SK-N-SH treated with all-trans-retinoic acid at 6 μM for 48 hours (cell line): Measurements from ENCODE around the gene CCDC106.

Experiments used
- ATAC-seq: fragments of 200-7000 bp; cut with Tn5 transposase; 3 replicates; pipeline ENCODE4 v1.9.1; 2020; ENCODE audit warnings: mild to moderate bottlenecking, moderate library complexity
- ARNTL ChIP-seq: fragments of 450-650 bp; formaldehyde crosslinking; IDR thresholded peaks from 2 replicates; pipeline ENCODE4 v1.5.0; 2020; ENCODE audit warnings: low read depth, mild to moderate bottlenecking, moderate library complexity, borderline replicate concordance
- BACH2 ChIP-seq: fragments of 250-450 bp; sonication (Bioruptor Pico); IDR thresholded peaks from 2 replicates; pipeline ENCODE4 v1.9.0; 2021; ENCODE audit warnings: mild to moderate bottlenecking, borderline replicate concordance
- CREB5 ChIP-seq: fragments of 250-450 bp; sonication (Bioruptor Pico); IDR thresholded peaks from 2 replicates; pipeline ENCODE4 v1.5.1; 2020; ENCODE audit warnings: low read depth, mild to moderate bottlenecking, moderate library complexity
- GLIS3 ChIP-seq: fragments of 250-450 bp; sonication (Bioruptor Pico); IDR thresholded peaks from 2 replicates; pipeline ENCODE4 v1.5.0; 2020; ENCODE audit warnings: mild to moderate bottlenecking, moderate library complexity
- ISL1 ChIP-seq: fragments of 250-450 bp; sonication (Bioruptor Pico); IDR thresholded peaks from 2 replicates; pipeline ENCODE4 v2.1.2; 2022; ENCODE audit warnings: mild to moderate bottlenecking, moderate library complexity
- OSR1 ChIP-seq: fragments of 250-450 bp; sonication (Bioruptor Pico); IDR thresholded peaks from 2 replicates; pipeline ENCODE4 v1.8.0; 2022; ENCODE audit warnings: moderate library complexity, mild to moderate bottlenecking, inconsistent platforms
- PATZ1 ChIP-seq: fragments of 250-450 bp; sonication (Bioruptor Pico); IDR thresholded peaks from 2 replicates; pipeline ENCODE4 v1.8.0; 2020; ENCODE audit warnings: mild to moderate bottlenecking, moderate library complexity, borderline replicate concordance
- PPARA ChIP-seq: fragments of 250-450 bp; sonication (Bioruptor Pico); IDR thresholded peaks from 2 replicates; pipeline ENCODE4 v1.5.0; 2020; ENCODE audit warnings: mild to moderate bottlenecking, borderline replicate concordance
- SNAI2 ChIP-seq: fragments of 250-450 bp; sonication (Bioruptor Pico); IDR thresholded peaks from 2 replicates; pipeline ENCODE4 v1.5.0; 2020; ENCODE audit warnings: mild to moderate bottlenecking, moderate library complexity
- TCF4 ChIP-seq: fragments of 250-450 bp; sonication (Bioruptor Pico); IDR thresholded peaks from 2 replicates; pipeline ENCODE4 v1.8.0; 2021; ENCODE audit warnings: mild to moderate bottlenecking, moderate library complexity, borderline replicate concordance
- TSHZ2 ChIP-seq: fragments of 250-450 bp; sonication (Bioruptor Pico); IDR thresholded peaks from 2 replicates; pipeline ENCODE4 v1.5.0; 2020; ENCODE audit warnings: mild to moderate bottlenecking, moderate library complexity
- ZC3H10 ChIP-seq: fragments of 250-450 bp; sonication (Bioruptor Pico); IDR thresholded peaks from 2 replicates; pipeline ENCODE4 v1.5.1; 2021; ENCODE audit warnings: mild to moderate bottlenecking, moderate library complexity
- ZFP3 ChIP-seq: fragments of 250-450 bp; sonication (Bioruptor Pico); IDR thresholded peaks from 2 replicates; pipeline ENCODE4 v1.5.0; 2020; ENCODE audit warnings: mild to moderate bottlenecking, moderate library complexity
- ZNF8 ChIP-seq: fragments of 450-650 bp; formaldehyde crosslinking; IDR thresholded peaks from 2 replicates; pipeline ENCODE4 v1.5.0; 2020; ENCODE audit warnings: mild to moderate bottlenecking, moderate library complexity

The CCDC106 gene

GRCh38 chr19:55683449-55684261 is 35.6 kb downstream of the CCDC106 start (continued):
- TF ChIP-seq CREB5 (CRISPR knock-in tag) (no peak), ZFP3 (CRISPR knock-in tag) (no peak), BACH2 (CRISPR knock-in tag) (no peak)

GRCh38 chr19:55684946-55685681 is 37.1 kb downstream of the CCDC106 start:
- no peak for ATAC-seq
- TF ChIP-seq CREB5 (CRISPR knock-in tag) (no peak), ARNTL (CRISPR knock-in tag) (no peak), ISL1 (CRISPR knock-in tag) (no peak), TSHZ2 (CRISPR knock-in tag) (no peak), PPARA (CRISPR knock-in tag) (no peak), PATZ1 (CRISPR knock-in tag) (no peak), OSR1 (CRISPR knock-in tag) (no peak)

GRCh38 chr19:55685776-55686175 is 37.8 kb downstream of the CCDC106 start:
- no peak for ATAC-seq
- no peak for TF ChIP-seq TSHZ2 (CRISPR knock-in tag)
- no peak for TF ChIP-seq BACH2 (CRISPR knock-in tag)

GRCh38 chr19:55686311-55687050 is 38.5 kb downstream of the CCDC106 start:
- TF ChIP-seq TSHZ2 (CRISPR knock-in tag) (no peak), ZNF8 (CRISPR knock-in tag) (no peak), ZC3H10 (CRISPR knock-in tag) (no peak), TCF4 (no peak), GLIS3 (no peak), ARNTL (CRISPR knock-in tag) (no peak), CREB5 (CRISPR knock-in tag) (no peak), SNAI2 (CRISPR knock-in tag) (no peak)
- TF ChIP-seq, all 23 proteins: peak for 0
- ATAC-seq, result no peak
